ENCODE measurements around the gene AGPS. TPM values are rescaled to one million over a fixed set of nuclear protein-coding genes. Genes with fewer than 3 reads are reported as not detected.
A peak's percentile ranks its signal among the peaks of the same experiment; 100 is the strongest.

Gene AGPS
- total RNA-seq (10 to 100 TPM; 29.0 to 46.9 TPM), polyA plus RNA-seq (1 to 10 TPM; 6.3 to 7.6 TPM)

- H3K9me3 ChIP-seq (ENCODE audit: control insufficient read depth in 4 of 4, low read length in 3 of 4), result no peaks in the 10 kb centered on the region
- WGBS, result under 1% methylated on average over 83 of the region's 83 CpGs
- H3K27me3 ChIP-seq (ENCODE audit: control insufficient read depth in 4 of 4, insufficient read depth in 4 of 4, low read length in 3 of 4), result no peaks in the 10 kb centered on the region
- H3K4me3 ChIP-seq (ENCODE audit: low read depth in 1 of 3, low read length in 3 of 3), result peak within 1 kb of the TSS; percentile 90 to 97 (median 92)
- peak within 1 kb of the TSS; percentile 79 to 89 for H3K9ac ChIP-seq (ENCODE audit: low read depth in 1 of 2, low read length in 2 of 2)
- peak within 1 kb of the TSS; percentile 87 for H3K27ac ChIP-seq (ENCODE audit: low read depth in 1 of 2, low read length in 2 of 2)
- no peaks in the 10 kb centered on the region for H3K36me3 ChIP-seq (ENCODE audit: control insufficient read depth in 4 of 4, insufficient read depth in 3 of 4, low read depth in 1 of 4, low read length in 3 of 4)
- peak; percentile 84 for DNase-seq (ENCODE audit: low spot score)
- peaks cover 8 to 53% (median 37%) of the 10 kb centered on the region in 4 donors for H3K4me1 ChIP-seq (ENCODE audit: control insufficient read depth in 4 of 4, insufficient read depth in 4 of 4, low read length in 3 of 4)
- TF ChIP-seq RAD21 (IDR thresholded peaks at IDR 0.05) (peak in 1 of 2 donors; percentile 26), CTCF (IDR thresholded peaks at IDR 0.05; ENCODE audit: low read depth, low read length, missing input control) (no peak), ATF3 (IDR thresholded peaks at IDR 0.05) (no peak), HNF4G (IDR thresholded peaks at IDR 0.05) (no peak), GABPA (IDR thresholded peaks at IDR 0.05 in 1 of 2, conservative IDR thresholded peaks at IDR 0.05 in 1 of 2) (peak in 1 of 2 donors; percentile 38), EGR1 (IDR thresholded peaks at IDR 0.05; ENCODE audit: low read depth in 2 of 2) (no peak), FOXA1 (IDR thresholded peaks at IDR 0.05) (peak; percentile 50), HNF4A (conservative IDR thresholded peaks at IDR 0.05) (no peak), TAF1 (conservative IDR thresholded peaks at IDR 0.05) (peak; percentile 23), ZBTB33 (IDR thresholded peaks at IDR 0.05) (no peak), NR2F2 (IDR thresholded peaks at IDR 0.05) (no peak), MAX (IDR thresholded peaks at IDR 0.05) (no peak), YY1 (IDR thresholded peaks at IDR 0.05) (peak; percentile 81), REST (IDR thresholded peaks at IDR 0.05) (peak; percentile 36), FOXA2 (IDR thresholded peaks at IDR 0.05) (peak; percentile 30), RXRA (IDR thresholded peaks at IDR 0.05) (peak in 1 of 2 donors; percentile 26), SP1 (IDR thresholded peaks at IDR 0.05) (no peak), JUND (IDR thresholded peaks at IDR 0.05) (no peak)
Observed at GRCh38 chr2:177392373-177393202, at the start of gene AGPS. TSS of gene AGPS (plus strand) at chr2:177392773. CDS start at chr2:177392790, 17 bp downstream.
